GM10248 (cell line): ENCODE data around the gene SIRT2.
"Not testable (repeated sequence)": the region's sequence is repeated elsewhere in the genome, so short reads cannot be mapped to it uniquely, and the experiment has no call there.

ENCODE experiments used
- CTCF ChIA-PET: fragments of 300-600 bp; sonication (Branson Sonifier 250); formaldehyde crosslinking; extraction: SDS; loops from one replicate; lab custom pipeline; 2021; ENCODE audit warnings: antibody characterized with exemption; lab: Yijun Ruan, JAX
- POLR2A ChIA-PET: fragments of 350-650 bp; sonication (Branson Sonifier 250); formaldehyde crosslinking; extraction: SDS; loops from one replicate; lab custom pipeline; 2020; ENCODE audit warnings: antibody characterized with exemption; lab: Yijun Ruan, JAX
- DNase-seq: peaks from one replicate; pipeline ENCODE4 v3.0.0; 2012; ENCODE audit errors: extremely low spot score
- CTCF ChIP-seq: IDR thresholded peaks from 2 replicates; pipeline ENCODE4 v1.5.1; 2012; ENCODE audit warnings: mild to moderate bottlenecking, low read depth; ENCODE audit errors: extremely low read depth, missing control alignments, control extremely low read depth

SIRT2 gene

GRCh38 chr19:38830039-38830733 lies 69.2 kb downstream of the SIRT2 start:
- ChIA-PET CTCF (interaction anchor here (0.7 to 2.0 kb wide), 3 partner anchors 10 to 57 kb away, joined by 3 to 12 read pairs (median 3); no protein-coding TSS in a partner anchor), POLR2A (interaction anchor here (0.6 to 2.4 kb wide), 2 partner anchors 18 to 763 kb away, joined by 5 to 20 read pairs; no protein-coding TSS in a partner anchor)
- TF ChIP-seq CTCF = no peak
- no peak for DNase-seq

GRCh38 chr19:38829203-38829602 lies 70.2 kb downstream of the SIRT2 start:
- CTCF ChIA-PET, DNase-seq: not testable (repeated sequence)
- POLR2A ChIA-PET = interaction anchor here (0.8 kb wide), 1 partner anchor 20 kb away, joined by 5 read pairs; no protein-coding TSS in a partner anchor
